T-helper 2 cell treated with Interferon-gamma antibody and Interleukin-4, amounts not matched to agents 100 ng/mL and 5 ng/mL, for 36 hours (primary cell): ENCODE results near the gene AGER. TPM values are rescaled to one million over a fixed set of nuclear protein-coding genes. Genes with fewer than 3 reads are reported as not detected.
"Not testable (repeated sequence)": the region's sequence is repeated elsewhere in the genome, so short reads cannot be mapped to it uniquely, and the experiment has no call there.

ENCODE experiments used
- intact Hi-C: fragments of 100-400 bp; cut with micrococcal nuclease; formaldehyde crosslinking; loops from one replicate; pipeline ENCODE4 v1.15.1; 2023
- total RNA-seq: library from RNA; stranded (reverse); gene quantifications from 2 replicates; pipeline ENCODE4 v1.2.3, GENCODE V29; 2022

The AGER gene
- total RNA-seq, 1 donor from 2014 or later, result 31.6 TPM

DNA sequence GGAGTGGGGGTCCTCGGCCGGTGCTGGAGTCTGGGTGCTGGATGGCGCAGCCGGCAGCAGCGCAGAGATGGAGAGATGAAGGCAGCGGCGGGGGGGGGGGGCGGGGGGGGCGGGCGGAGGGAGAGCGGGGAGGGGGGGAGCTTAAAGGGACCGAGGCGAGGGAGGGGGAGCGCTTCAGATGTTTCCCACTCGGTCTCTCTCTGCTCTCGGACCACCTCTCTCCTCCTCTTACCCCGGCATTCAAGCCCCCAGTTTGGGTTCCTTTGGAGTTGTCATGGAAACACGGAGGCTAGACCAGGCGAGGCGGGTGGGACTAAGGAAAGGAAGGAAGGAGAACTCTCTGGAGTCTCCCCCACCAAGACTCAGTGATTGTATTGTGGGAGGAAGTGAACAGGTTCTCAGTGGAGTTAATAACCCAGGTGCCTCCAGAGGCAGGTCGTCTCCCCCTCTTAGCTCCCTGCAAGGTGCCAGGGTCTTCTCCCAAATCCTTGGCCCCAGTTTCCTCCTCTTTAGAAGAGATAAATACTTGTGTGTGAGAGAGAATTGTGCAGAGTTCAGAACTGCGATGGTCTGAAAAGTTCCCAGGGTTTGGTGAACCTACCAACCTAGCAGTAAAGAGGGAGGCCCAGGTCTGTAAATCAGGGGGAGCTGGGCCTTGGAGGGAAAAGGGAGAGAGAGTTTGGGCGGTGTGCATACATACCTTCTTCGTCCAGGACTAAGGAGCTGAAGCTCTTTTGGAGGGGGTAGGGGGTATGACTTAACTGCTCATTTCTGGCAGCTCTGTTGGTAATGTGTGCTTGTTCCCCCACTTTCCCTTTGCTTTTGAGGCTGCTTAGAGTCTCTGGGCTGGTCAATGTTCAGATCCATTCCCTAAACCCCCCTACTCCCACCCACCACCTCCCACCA lies 31.9 kb downstream of the AGER start, which contains the start of gene PRRT1:
PRRT1 (minus strand) TSS at position 77 of the 906 bp plus-strand sequence. CDS start 112 bp downstream, outside the sequence.
- intact Hi-C loops, result no loop called here

DNA sequence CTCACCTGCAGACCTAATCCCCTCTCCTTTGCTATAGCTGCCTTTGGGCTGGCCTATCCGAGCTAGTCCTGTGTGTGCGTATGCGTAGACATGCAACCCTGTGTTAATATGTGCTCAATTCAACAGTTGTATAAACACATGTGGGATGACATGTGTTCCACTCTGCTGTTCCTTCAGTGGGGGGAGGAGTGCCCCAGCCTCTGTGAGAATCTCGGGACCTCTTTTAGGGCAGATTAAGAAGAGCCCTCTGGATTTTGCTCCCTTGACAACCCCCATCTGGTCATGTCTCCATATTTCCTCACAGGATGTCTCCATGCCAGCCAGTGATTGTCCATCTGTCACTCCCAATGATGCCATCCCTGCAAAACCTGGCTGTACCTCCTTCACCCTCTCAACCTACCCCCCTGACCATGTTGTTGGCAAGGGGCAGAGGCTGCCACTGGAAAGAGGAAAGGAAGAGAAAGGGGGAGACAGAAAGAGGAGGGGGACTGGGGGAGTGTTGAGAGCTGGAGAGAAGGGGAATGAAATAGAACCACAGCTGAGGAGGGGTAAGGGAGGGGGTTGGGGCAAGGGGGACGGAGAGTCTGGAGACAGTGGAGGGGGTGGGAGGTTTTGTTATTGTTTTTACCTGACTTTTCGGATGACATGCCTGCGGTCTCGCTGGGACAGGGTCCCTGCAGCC lies 32.7 kb downstream of the AGER start:
- intact Hi-C loops, result no loop called here

DNA sequence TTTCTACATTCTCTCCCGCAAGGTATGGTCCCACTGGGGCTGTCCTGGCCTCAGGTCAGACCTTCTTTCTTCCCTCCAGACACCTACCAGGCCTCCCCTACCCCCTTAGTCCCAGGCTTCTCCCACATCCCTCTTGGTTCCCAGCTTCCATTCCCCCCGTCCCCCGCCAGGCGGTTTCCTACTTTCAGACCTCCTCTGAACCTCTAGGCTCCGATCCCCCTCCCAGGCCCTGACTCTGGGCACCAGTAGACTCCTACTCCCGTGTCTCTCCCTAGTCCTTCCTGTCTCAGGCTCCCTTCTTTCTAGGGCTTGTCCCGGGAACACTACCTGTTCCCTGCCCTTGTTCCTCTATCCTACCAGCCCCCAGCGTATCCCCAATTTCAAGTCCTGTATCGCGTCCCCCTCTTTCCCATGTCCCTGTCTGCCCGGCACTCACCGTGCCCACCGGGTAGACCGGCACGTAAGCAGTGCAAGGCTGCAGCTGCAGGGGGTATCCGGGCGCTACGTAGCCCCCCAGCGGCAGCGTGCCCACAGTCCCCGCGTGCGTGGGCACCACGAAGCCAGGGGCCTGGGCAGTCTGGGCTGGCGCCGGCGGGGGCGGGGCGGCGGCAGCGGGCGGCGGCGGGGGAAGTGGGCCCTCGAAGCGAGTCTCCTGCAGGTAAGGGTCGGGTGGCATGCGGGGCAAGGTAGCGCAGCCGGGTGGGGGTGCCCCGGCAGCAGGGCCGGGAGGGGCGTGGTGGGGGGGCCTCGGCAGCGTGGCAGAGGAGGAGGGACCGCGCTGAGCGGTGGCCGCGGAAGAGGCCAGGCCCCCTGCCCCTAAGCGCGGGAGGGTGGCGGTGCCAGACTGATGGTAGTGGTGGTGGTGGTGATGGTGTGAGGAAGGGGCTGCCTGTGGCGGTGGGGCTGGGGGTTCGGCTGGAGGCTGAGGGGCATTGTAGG lies 33.9 kb downstream of the AGER start:
- intact Hi-C loops, result no loop called here

- intact Hi-C loops, result no loop called here
Observed at GRCh38 chr6:32149092-32149755, 34.8 kb downstream of the AGER start.

- intact Hi-C loops, result no loop called here
Observed at GRCh38 chr6:32148289-32149091, 35.6 kb downstream of the AGER start.

GRCh38 chr6:32147401-32148132 lies 36.5 kb downstream of the AGER start:
- intact Hi-C loops, result no loop called here

GRCh38 chr6:32146687-32147086 lies 37.4 kb downstream of the AGER start:
- intact Hi-C loops, result no loop called here

DNA sequence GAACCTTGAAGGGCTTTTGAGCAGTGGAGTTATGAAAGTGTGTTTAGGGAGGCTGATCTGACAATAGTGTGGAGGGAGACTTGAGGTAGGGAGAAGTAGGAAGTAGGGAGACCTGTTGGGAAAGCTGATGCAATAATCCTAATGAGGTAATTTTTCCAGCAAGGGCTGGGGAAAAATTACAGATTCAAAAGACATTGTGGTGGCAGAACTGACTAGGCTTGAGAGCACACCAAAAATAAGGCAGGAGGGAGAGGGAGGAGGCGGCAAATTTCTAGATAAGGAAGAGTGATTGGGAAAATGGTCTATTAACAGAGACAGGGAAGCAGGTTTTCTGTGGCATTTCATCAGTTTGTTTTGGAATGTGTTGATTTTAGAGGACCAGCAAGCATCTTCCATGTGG lies 37.8 kb downstream of the AGER start:
- intact Hi-C loops, result no loop called here

- intact Hi-C loops, result not testable (repeated sequence)
Observed at GRCh38 chr6:32144238-32144637, 39.8 kb downstream of the AGER start.

GRCh38 chr6:32140420-32141046 lies 43.5 kb downstream of the AGER start:
- intact Hi-C loops, result no loop called here

GRCh38 chr6:32139590-32139989 lies 44.5 kb downstream of the AGER start:
- intact Hi-C loops, result no loop called here

- intact Hi-C loops, result no loop called here
Observed at GRCh38 chr6:32137454-32137853, 46.6 kb downstream of the AGER start.

GRCh38 chr6:32133786-32134185 lies 50.3 kb downstream of the AGER start:
- intact Hi-C loops, result loop anchor here (5.0 kb wide), 1 partner anchor 591 kb away; the partner anchor contains the start of gene DDX39B

- intact Hi-C loops, result loop anchor here (5.0 kb wide), 1 partner anchor 590 kb away; the partner anchor contains the start of gene DDX39B
Observed at GRCh38 chr6:32132110-32132509, 51.9 kb downstream of the AGER start.

- intact Hi-C loops, result loop anchor here (5.0 kb wide), 1 partner anchor 589 kb away; the partner anchor contains the start of gene DDX39B
Observed at GRCh38 chr6:32131439-32131948, 52.6 kb downstream of the AGER start.
